ENCODE results near the gene TRPV6.

DNA sequence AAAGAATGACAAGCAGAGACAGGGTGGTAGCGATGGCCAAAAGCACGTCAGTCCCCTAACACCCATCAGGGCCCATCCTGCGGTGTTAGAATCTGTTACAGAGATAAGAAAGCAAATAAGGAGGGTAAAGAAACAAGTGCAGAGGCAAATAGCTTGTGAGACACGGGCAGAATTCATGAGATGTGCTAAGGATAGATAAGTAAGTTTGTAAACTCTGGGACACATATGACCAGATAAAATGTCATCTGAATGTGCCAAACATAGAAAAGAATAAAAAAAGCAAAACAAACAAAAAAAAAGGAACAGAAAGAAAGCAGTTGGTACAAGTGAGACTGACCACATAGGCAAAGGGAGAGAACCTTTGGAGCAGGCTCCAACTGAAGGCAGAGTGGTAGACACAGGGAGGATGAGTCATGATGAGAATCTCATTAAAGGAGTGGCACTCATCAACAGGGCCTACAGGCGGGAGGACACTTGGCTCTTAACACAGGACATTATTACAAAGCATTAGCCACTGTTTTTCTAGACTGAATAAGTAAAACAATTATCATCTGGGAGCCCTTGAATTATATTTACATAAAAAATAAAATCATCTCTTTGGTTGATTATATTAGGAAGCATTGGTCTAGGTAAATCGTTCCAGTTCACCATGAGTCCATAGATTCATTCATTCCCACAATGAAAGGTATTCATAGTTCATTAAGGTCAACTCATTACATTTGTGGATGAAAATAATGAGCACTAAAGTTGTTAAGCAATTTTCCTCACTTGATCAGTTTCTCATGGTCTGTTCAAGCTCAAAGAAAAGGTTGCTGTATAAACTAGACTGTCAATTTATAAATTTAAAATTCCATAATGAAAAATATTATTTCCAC, 52.1 kb downstream of the TRPV6 start:
- TF ChIP-seq, protein P1, sequence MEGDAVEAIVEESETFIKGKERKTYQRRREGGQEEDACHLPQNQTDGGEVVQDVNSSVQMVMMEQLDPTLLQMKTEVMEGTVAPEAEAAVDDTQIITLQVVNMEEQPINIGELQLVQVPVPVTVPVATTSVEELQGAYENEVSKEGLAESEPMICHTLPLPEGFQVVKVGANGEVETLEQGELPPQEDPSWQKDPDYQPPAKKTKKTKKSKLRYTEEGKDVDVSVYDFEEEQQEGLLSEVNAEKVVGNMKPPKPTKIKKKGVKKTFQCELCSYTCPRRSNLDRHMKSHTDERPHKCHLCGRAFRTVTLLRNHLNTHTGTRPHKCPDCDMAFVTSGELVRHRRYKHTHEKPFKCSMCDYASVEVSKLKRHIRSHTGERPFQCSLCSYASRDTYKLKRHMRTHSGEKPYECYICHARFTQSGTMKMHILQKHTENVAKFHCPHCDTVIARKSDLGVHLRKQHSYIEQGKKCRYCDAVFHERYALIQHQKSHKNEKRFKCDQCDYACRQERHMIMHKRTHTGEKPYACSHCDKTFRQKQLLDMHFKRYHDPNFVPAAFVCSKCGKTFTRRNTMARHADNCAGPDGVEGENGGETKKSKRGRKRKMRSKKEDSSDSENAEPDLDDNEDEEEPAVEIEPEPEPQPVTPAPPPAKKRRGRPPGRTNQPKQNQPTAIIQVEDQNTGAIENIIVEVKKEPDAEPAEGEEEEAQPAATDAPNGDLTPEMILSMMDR (optimal IDR thresholded peaks at IDR 0.05 in 1 of 3, IDR thresholded peaks at IDR 0.05 in 1 of 3, conservative IDR thresholded peaks at IDR 0.05 in 1 of 3; ENCODE audit: extremely low read depth in 1 of 3, insufficient read depth in 2 of 3, low read length in 3 of 3): no peak
- TF ChIP-seq EZH2 (IDR thresholded peaks at IDR 0.05; ENCODE audit: low read length): no peak
